Transverse colon (tissue), 4 donors: ENCODE results near the gene RUNX3. TPM values are rescaled to one million over a fixed set of nuclear protein-coding genes. Genes with fewer than 3 reads are reported as not detected.

Source experiments
- DNase-seq: peaks from one replicate; pipeline ENCODE4 v3.0.0-alpha.2; 2019
- H3K27ac ChIP-seq, 4 donors: fragments of 200-600 bp; sonication (generic); 2 replicates each; pipeline ENCODE4 v1.5.1; 2016 to 2018; ENCODE audit warnings: inconsistent platforms in 4 of 4
- H3K27me3 ChIP-seq: fragments of 200-600 bp; sonication (generic); 2 replicates; pipeline ENCODE4 v1.5.1; 2017; ENCODE audit warnings: inconsistent platforms
- H3K36me3 ChIP-seq, 4 donors: fragments of 200-600 bp; sonication (generic); 2 replicates each; pipeline ENCODE4 v1.5.1; 2017 to 2019; ENCODE audit warnings: inconsistent platforms in 4 of 4
- H3K4me1 ChIP-seq, 4 donors: fragments of 200-600 bp; sonication (generic); 2 replicates each; pipeline ENCODE4 v1.5.1; 2017 to 2020; ENCODE audit warnings: inconsistent platforms in 4 of 4
- H3K4me3 ChIP-seq, 4 donors: fragments of 200-600 bp; sonication (generic); 1 replicate in 1 of 4; 2 replicates in 3 of 4; pipeline versions ENCODE4 v1.5.1 to v1.6.1; 2017 to 2019; ENCODE audit warnings: inconsistent platforms in 4 of 4
- H3K9me3 ChIP-seq, 2 donors: fragments of 200-600 bp; sonication (generic); 2 replicates each; pipeline ENCODE4 v1.5.1; 2017 to 2019; ENCODE audit warnings: inconsistent platforms in 2 of 2
- CTCF ChIP-seq, 5 experiments: fragments of 200-600 bp in 3 of 5; fragments of 450-650 bp in 2 of 5; sonication (generic) in 3 of 5; IDR thresholded peaks; 1 replicate in 2 of 5; 2 replicates in 3 of 5; pipeline ENCODE4 v1.5.1; 2016 to 2017; ENCODE audit warnings: antibody characterized with exemption in 5 of 5, inconsistent platforms in 3 of 5, mild to moderate bottlenecking in 2 of 5, moderate library complexity in 1 of 5
- EP300 ChIP-seq: sonication (generic); formaldehyde crosslinking; IDR thresholded peaks from one replicate; pipeline ENCODE4 v1.6.1; 2017; ENCODE audit warnings: antibody characterized with exemption, low read depth
- POLR2A ChIP-seq: fragments of 450-650 bp; IDR thresholded peaks from one replicate; pipeline ENCODE4 v1.6.1; 2016; ENCODE audit warnings: antibody characterized with exemption, mild to moderate bottlenecking, moderate library complexity
- POLR2AphosphoS5 ChIP-seq, 3 donors: sonication (generic); formaldehyde crosslinking; IDR thresholded peaks; one replicate each; pipeline ENCODE4 v1.6.1; 2016; ENCODE audit warnings: antibody characterized with exemption in 3 of 3
- WGBS, 2 donors: methylation state at CpG; one replicate each; pipeline ENCODE4 v1.1.5; 2018; ENCODE audit warnings: low coverage in 1 of 2; 5-methylcytosine and 5-hydroxymethylcytosine counted together
- in situ Hi-C, 4 donors: fragments of 200-750 bp; cut with MboI; loops; one replicate each; pipeline versions ENCODE4 v1.15.0 to v1.15.1; 2017; ENCODE audit warnings: low sequenced_read_pairs in 3 of 4, low pct_ligation_motif_present in 1 of 4, low pct_unique_long_range_greater_than_20kb in 1 of 4
- intact Hi-C: fragments of 100-400 bp; cut with DNase I; formaldehyde crosslinking; loops from one replicate; pipeline ENCODE4 v1.15.1; 2023; ENCODE audit warnings: low total_unique reads
- total RNA-seq, 4 donors: library from RNA; depleted of rRNA; stranded (reverse); fragments of >200 nt; gene quantifications; one replicate each; pipeline ENCODE4 v1.1.0, GENCODE V29; 2016

Gene RUNX3
- total RNA-seq, 4 donors from 2014 or later = 1.5 to 4.8 (median 3.4) TPM

- H3K27ac ChIP-seq = no peak overlapping the region
- no peaks in the 10 kb centered on the region for H3K36me3 ChIP-seq
- H3K27me3 ChIP-seq = peaks cover 55% of the 10 kb centered on the region
- peaks cover 0 to 25% (median 2%) of the 10 kb centered on the region in 4 donors for H3K4me1 ChIP-seq
- H3K4me3 ChIP-seq = no peak overlapping the region
- intact Hi-C loops = no loop called here
- no peaks in the 10 kb centered on the region for H3K9me3 ChIP-seq
- DNase-seq = no peak
- WGBS, 2 donors = 80 to 91% methylated on average over 6 to 9 of the region's 9 CpGs
- TF ChIP-seq EP300 (no peak), POLR2AphosphoS5 (IDR thresholded peaks at IDR 0.05) (no peak), CTCF (IDR thresholded peaks at IDR 0.05) (no peak), POLR2A (no peak)
- in situ Hi-C loops = no loop called here
Observed at GRCh38 chr1:24921938-24922662, 8.0 kb downstream of the RUNX3 start.

- Histone ChIP-seq H3K27me3 (peaks cover 48% of the 10 kb centered on the region), H3K4me1 (peaks cover 0 to 19% (median under 1%) of the 10 kb centered on the region in 4 donors), H3K27ac (no peak overlapping the region), H3K4me3 (no peak overlapping the region), H3K36me3 (no peaks in the 10 kb centered on the region), H3K9me3 (no peaks in the 10 kb centered on the region)
- DNase-seq = no peak
- in situ Hi-C loops = no loop called here
- intact Hi-C loops = no loop called here
- TF ChIP-seq CTCF (IDR thresholded peaks at IDR 0.05) (no peak), EP300 (no peak), POLR2AphosphoS5 (IDR thresholded peaks at IDR 0.05) (no peak), POLR2A (no peak)
- WGBS, 2 donors = 82% methylated on average over 6 of the region's 6 CpGs; no CpG with 5 or more reads in 1 of the 2 donors
Observed at GRCh38 chr1:24921412-24921811, 8.7 kb downstream of the RUNX3 start.

GRCh38 chr1:24920533-24920925 lies 9.5 kb downstream of the RUNX3 start:
- intact Hi-C loops (no loop called here), in situ Hi-C loops (no loop called here)
- no peak for DNase-seq
- Histone ChIP-seq H3K27me3 (peaks cover 40% of the 10 kb centered on the region), H3K9me3 (no peaks in the 10 kb centered on the region), H3K4me3 (no peak overlapping the region), H3K36me3 (no peaks in the 10 kb centered on the region), H3K27ac (no peak overlapping the region), H3K4me1 (peaks cover 0 to 11% (median 0%) of the 10 kb centered on the region in 4 donors)
- TF ChIP-seq POLR2A (no peak), POLR2AphosphoS5 (IDR thresholded peaks at IDR 0.05) (no peak), EP300 (no peak), CTCF (IDR thresholded peaks at IDR 0.05) (no peak)
- 53 to 75% methylated on average over 6 to 8 of the region's 8 CpGs for WGBS, 2 donors

- Histone ChIP-seq H3K27ac (no peak overlapping the region), H3K4me1 (peaks cover 0 to 13% (median under 1%) of the 10 kb centered on the region in 4 donors), H3K27me3 (peaks cover 34% of the 10 kb centered on the region), H3K4me3 (no peak overlapping the region), H3K9me3 (no peaks in the 10 kb centered on the region), H3K36me3 (no peaks in the 10 kb centered on the region)
- no peak for DNase-seq
- intact Hi-C loops (no loop called here), in situ Hi-C loops (no loop called here)
- no peak for TF ChIP-seq EP300
- TF ChIP-seq CTCF (IDR thresholded peaks at IDR 0.05) = no peak
- no peak for TF ChIP-seq POLR2AphosphoS5 (IDR thresholded peaks at IDR 0.05)
- no peak for TF ChIP-seq POLR2A
- 41 to 44% methylated on average over 6 to 16 of the region's 16 CpGs for WGBS, 2 donors
Observed at GRCh38 chr1:24919791-24920532, 10.1 kb downstream of the RUNX3 start.
